Non-pigmented ciliary epithelial cell (primary cell): ENCODE measurements around the gene MATN4.

ENCODE experiments used
- DNase-seq: peaks from one replicate; pipeline ENCODE4 v3.0.0-alpha.2; 2010; ENCODE audit warnings: low read depth

The MATN4 gene

GRCh38 chr20:45313943-45314342 lies 5.8 kb upstream of the MATN4 start:
- no peak for DNase-seq

- no peak for DNase-seq
Observed at GRCh38 chr20:45313065-45313695, 5.1 kb upstream of the MATN4 start.

- DNase-seq: no peak
Observed at GRCh38 chr20:45312241-45312640, 4.1 kb upstream of the MATN4 start.

DNA sequence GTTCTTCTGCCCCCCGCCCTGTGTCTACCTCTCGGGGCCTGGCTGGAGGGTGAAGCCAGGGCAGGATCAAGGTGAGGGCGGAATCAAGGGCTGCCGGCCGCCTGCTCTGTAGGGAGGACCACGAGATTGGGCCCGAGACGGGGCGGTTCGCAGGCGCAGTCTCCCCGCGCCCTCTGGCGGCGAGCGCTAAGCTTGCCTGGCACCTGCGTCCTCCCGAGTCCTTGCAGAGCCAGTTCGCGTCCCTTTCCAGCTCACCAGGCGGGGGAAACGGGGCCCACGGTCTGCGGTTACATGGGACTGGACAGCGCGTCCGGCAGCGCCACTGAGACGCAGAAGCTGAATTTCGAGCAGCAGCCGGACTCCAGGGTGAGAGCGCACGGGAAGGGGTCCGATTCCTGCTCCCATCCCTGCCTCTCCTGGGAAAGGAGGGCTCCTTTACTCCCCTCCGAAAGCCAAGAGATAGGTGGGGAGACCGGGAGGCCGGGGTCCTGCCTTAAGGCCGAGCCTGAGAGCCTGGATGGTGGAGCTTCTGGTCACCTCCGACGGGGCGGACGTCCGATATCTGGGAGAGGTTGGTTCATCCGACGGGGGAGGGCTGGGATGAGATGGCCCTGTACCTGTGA lies 3.6 kb upstream of the MATN4 start:
- no peak for DNase-seq

- DNase-seq: no peak
Observed at GRCh38 chr20:45309075-45309474, 976 bp upstream of the MATN4 start.

DNA sequence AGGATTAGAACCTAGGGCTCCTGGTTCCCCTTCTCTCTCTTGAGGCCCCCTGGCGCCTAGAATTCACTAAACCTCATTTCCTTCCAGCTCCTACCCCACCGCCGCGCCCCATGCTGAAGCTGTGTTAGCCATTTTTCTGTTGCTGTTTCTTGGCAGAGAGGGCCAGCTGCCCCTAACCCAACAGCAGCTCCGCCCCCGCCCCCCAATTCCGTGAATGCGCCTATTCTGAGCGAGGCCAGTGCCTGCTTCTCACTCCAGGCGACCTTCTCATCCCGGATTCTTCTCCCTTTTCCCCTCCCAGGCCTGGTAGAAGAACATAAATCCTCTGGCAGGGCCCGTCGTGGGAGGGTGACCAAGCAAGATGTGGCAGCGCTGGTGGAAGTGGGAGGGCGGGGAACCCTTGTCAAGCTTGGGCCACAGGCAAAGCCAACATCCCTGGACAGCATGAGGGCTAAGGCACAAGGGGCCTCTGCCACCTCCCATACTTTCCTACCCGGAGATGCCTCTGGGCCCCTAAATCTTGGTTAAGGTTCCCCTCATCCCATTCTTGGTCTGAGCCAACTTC lies 941 bp downstream of the MATN4 start:
- no peak for DNase-seq

DNA sequence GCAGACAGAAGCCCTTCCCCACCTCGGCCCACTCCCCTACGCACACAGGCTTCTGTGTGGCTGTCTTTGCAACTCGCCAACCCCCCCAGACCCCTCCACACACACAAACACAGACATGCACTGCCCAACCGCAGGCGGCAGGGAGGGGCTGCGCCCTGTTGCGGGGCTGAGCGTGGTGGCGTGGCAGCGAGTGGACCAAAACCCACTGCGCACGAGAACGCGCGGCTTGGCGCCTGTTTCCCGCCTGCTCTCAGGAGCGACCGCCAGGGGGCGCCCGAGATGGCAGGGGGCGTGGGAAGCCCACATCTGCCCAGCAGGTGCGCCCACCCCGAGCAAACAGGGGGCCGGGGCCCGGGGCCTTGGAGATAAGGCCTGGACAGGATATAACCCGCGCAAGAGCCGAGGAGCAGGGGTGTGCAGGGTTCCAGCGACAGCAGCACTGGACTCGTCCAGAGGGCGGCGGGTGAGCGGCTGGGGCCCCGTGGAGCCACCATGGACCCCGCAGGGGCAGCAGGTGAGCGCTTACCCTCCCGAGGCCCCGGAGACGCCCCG lies 1.6 kb downstream of the MATN4 start, which contains the start of gene RBPJL:
Gene RBPJL (plus strand): TSS at position 410 of the 552 bp plus-strand sequence. CDS start 83 bp downstream, at position 493.
- DNase-seq: no peak

DNA sequence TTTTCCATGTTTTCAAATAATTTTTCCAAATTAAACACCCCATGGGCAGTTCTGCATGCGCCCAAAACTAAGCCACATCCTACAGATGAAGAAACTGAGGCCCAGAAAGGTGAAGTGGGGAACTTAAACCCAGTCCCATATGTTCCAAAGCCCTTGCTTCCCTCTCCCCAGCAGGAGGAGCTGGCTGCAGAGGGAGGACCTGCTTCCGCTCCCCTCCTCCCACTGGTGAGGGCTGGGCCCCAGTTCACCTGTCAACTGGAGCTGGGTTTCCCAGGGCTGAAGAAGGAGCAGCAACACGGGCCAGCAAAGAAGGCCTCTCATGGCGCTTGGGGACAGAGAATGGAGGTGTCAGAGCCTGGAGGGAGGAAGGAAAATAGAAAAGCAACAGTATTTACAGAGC lies 2.8 kb downstream of the MATN4 start:
- no peak for DNase-seq

DNA sequence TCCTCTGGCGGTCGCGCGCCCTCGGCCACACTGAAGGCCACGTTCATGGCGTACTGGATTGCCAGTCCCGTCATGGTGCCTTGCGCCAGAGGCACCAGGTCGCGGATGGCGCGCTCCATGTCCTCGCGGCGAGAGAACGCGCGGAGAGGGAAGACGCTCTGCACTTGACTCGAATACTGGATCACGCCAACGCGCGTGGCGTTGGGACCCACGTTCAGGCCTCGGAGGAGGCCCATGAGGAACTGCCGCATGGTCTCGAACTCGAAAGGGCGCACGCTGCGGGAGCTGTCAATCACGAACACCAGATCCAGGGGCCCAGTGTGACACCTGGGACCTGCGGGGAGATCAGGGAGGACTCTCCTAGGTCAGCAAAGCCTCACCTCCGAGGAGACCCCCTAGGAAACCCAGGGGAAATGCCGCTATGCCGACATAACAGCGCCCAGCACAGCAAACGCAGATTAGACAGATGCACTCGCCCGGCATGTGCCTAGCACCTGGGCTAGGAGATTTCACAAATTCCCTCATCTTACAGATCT lies 3.6 kb downstream of the MATN4 start:
- no peak for DNase-seq

- no peak for DNase-seq
Observed at GRCh38 chr20:45303586-45304463, 4.3 kb downstream of the MATN4 start.

GRCh38 chr20:45301824-45302271 lies 6.3 kb downstream of the MATN4 start:
- no peak for DNase-seq

- no peak for DNase-seq
Observed at GRCh38 chr20:45300961-45301360, 7.1 kb downstream of the MATN4 start.

- no peak for DNase-seq
Observed at GRCh38 chr20:45299786-45300185, 8.3 kb downstream of the MATN4 start.

GRCh38 chr20:45297786-45298497 lies 10.2 kb downstream of the MATN4 start:
- DNase-seq: no peak

- no peak for DNase-seq
Observed at GRCh38 chr20:45294659-45295058, 13.4 kb downstream of the MATN4 start.

- DNase-seq: no peak
Observed at GRCh38 chr20:45294003-45294368, 14.1 kb downstream of the MATN4 start.

GRCh38 chr20:45293041-45294002 lies 14.8 kb downstream of the MATN4 start:
- DNase-seq: no peak

- no peak for DNase-seq
Observed at GRCh38 chr20:45292343-45292742, 15.8 kb downstream of the MATN4 start.

DNA sequence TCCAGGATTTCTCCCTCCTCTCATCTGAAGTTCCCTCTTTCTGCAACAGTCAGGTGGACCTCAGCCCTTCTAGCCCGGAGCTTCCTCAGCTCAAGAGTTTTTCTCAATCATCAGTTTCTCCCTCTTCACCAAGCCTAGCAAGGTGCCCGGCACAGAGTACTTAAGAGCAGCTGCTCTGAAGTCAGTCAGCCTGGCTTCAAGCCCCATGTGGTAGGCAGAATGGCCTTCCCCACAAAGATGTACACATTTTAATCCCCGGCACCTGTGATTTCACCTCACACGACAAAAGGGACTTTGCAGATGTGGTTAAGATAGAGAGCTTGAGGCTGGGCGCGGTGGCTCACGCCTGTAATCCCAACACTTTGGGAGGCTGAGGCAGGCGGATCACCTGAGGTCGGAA lies 16.6 kb downstream of the MATN4 start:
- no peak for DNase-seq

- DNase-seq: no peak
Observed at GRCh38 chr20:45290677-45291355, 17.3 kb downstream of the MATN4 start.
